Measurements from ENCODE around the gene MEF2C.

The MEF2C gene

GRCh38 chr5:88743231-88743834 lies 139.7 kb downstream of the MEF2C start:
- DNase-seq (ENCODE audit: insufficient read length, low spot score) (no peak), FAIRE-seq (peak; percentile 75)
- TF ChIP-seq POLR2A (IDR thresholded peaks at IDR 0.05; ENCODE audit: low read depth, low read length) = no peak

GRCh38 chr5:88741964-88742363 lies 141.0 kb downstream of the MEF2C start:
- no peak for TF ChIP-seq POLR2A (IDR thresholded peaks at IDR 0.05; ENCODE audit: low read depth, low read length)
- FAIRE-seq (no peak), DNase-seq (ENCODE audit: insufficient read length, low spot score) (no peak)

- DNase-seq (ENCODE audit: insufficient read length, low spot score) (no peak), FAIRE-seq (no peak)
- TF ChIP-seq POLR2A (IDR thresholded peaks at IDR 0.05; ENCODE audit: low read depth, low read length) = no peak
Observed at GRCh38 chr5:88740604-88741185, 142.3 kb downstream of the MEF2C start.

- FAIRE-seq = no peak
- TF ChIP-seq POLR2A (IDR thresholded peaks at IDR 0.05; ENCODE audit: low read depth, low read length) = no peak
- DNase-seq (ENCODE audit: insufficient read length, low spot score) = no peak
Observed at GRCh38 chr5:88736494-88736893, 146.5 kb downstream of the MEF2C start.

GRCh38 chr5:88734983-88735382 lies 148.0 kb downstream of the MEF2C start:
- no peak for TF ChIP-seq POLR2A (IDR thresholded peaks at IDR 0.05; ENCODE audit: low read depth, low read length)
- DNase-seq (ENCODE audit: insufficient read length, low spot score) = no peak
- no peak for FAIRE-seq

- no peak for DNase-seq (ENCODE audit: insufficient read length, low spot score)
- TF ChIP-seq POLR2A (IDR thresholded peaks at IDR 0.05; ENCODE audit: low read depth, low read length) = no peak
- FAIRE-seq = no peak
Observed at GRCh38 chr5:88734191-88734640, 148.8 kb downstream of the MEF2C start.

GRCh38 chr5:88732862-88733261 lies 150.1 kb downstream of the MEF2C start:
- FAIRE-seq = no peak
- no peak for TF ChIP-seq POLR2A (IDR thresholded peaks at IDR 0.05; ENCODE audit: low read depth, low read length)
- no peak for DNase-seq (ENCODE audit: insufficient read length, low spot score)

GRCh38 chr5:88732181-88732633 lies 150.8 kb downstream of the MEF2C start:
- no peak for FAIRE-seq
- DNase-seq (ENCODE audit: insufficient read length, low spot score) = no peak
- TF ChIP-seq POLR2A (IDR thresholded peaks at IDR 0.05; ENCODE audit: low read depth, low read length) = no peak

GRCh38 chr5:88729829-88730182 lies 153.2 kb downstream of the MEF2C start:
- no peak for TF ChIP-seq POLR2A (IDR thresholded peaks at IDR 0.05; ENCODE audit: low read depth, low read length)
- no peak for FAIRE-seq
- no peak for DNase-seq (ENCODE audit: insufficient read length, low spot score)

GRCh38 chr5:88729084-88729828 lies 153.7 kb downstream of the MEF2C start:
- peak; percentile 81 for FAIRE-seq
- no peak for TF ChIP-seq POLR2A (IDR thresholded peaks at IDR 0.05; ENCODE audit: low read depth, low read length)
- no peak for DNase-seq (ENCODE audit: insufficient read length, low spot score)

- FAIRE-seq (no peak), DNase-seq (ENCODE audit: insufficient read length, low spot score) (no peak)
- no peak for TF ChIP-seq POLR2A (IDR thresholded peaks at IDR 0.05; ENCODE audit: low read depth, low read length)
Observed at GRCh38 chr5:88727705-88728313, 155.2 kb downstream of the MEF2C start.

- no peak for TF ChIP-seq POLR2A (IDR thresholded peaks at IDR 0.05; ENCODE audit: low read depth, low read length)
- DNase-seq (ENCODE audit: insufficient read length, low spot score) (no peak), FAIRE-seq (no peak)
Observed at GRCh38 chr5:88725454-88725853, 157.5 kb downstream of the MEF2C start.

- no peak for TF ChIP-seq POLR2A (IDR thresholded peaks at IDR 0.05; ENCODE audit: low read depth, low read length)
- FAIRE-seq (no peak), DNase-seq (ENCODE audit: insufficient read length, low spot score) (no peak)
Observed at GRCh38 chr5:88724201-88724600, 158.8 kb downstream of the MEF2C start.

GRCh38 chr5:88722546-88723073 lies 160.4 kb downstream of the MEF2C start:
- no peak for FAIRE-seq
- TF ChIP-seq POLR2A (IDR thresholded peaks at IDR 0.05; ENCODE audit: low read depth, low read length) = no peak
- no peak for DNase-seq (ENCODE audit: insufficient read length, low spot score)

Measured in H54 (cell line).